ENCODE results near the gene LDLRAD4.

Gene LDLRAD4

DNA sequence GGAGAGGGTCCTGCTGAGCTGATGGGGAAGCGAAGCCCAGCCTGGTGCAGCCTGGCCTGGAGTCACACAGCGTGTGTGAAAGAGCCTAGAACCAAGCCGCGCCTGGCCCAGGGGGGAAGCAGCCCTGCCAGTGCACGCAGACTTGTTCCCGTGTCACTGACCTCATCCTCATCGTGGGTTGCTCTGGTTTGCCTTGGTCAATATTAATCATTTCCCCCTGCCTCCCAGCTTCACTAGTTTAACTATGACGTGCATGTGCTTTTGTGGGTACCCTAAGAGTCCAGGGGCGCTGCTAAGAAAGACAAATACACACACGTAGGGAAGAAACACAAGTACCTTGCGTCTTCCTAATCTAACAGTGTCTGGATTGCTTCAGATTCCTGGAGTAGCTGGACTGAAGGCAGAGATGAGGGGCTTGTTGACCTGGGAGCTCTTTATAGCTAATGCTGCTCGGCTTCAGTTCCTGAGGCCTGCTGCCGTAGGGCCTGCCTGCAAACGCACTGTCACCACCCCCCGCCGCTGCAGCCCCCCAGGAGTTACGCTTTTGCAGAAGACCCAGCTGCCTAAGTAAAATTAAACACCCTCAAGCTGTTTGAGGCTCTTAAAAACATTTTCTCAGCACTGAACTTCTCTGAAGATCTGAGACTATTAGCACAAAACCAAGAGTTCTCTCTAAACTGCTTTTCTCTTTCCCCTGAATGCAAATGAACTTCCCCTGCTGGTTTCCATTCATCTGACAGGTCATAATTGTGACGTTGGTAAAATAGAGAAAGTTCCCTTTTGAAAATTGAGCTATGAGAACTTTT is 348.6 kb downstream of the LDLRAD4 start:
- peak in 1 of 2 donors; percentile 29 for DNase-seq

GRCh38 chr18:13568443-13569392 is 350.2 kb downstream of the LDLRAD4 start:
- peak; percentile 42 to 44 for DNase-seq

DNA sequence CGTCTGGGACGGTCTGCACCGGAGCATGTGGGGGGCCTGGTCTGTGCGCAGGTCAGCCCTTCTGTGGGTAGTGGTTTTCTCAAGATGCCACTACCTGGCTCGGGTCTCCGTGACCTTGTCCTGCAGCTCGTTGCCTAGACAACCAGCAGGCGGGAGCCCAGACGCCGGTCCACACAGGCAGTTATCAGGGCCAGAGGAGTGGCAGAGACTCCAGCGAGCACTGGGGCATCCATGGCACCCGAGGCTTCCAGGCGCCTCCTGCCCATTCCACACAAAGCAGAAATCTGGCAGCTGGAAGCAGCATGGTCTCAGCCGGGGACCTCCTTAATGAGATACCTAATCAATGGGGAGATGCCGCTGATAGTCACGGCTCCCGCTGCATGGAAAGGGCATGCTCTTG is 351.7 kb downstream of the LDLRAD4 start:
- DNase-seq, result no peak

- DNase-seq, result no peak
These were observed 352.4 kb downstream of the LDLRAD4 start for GRCh38 chr18:13570856-13571495.

DNA sequence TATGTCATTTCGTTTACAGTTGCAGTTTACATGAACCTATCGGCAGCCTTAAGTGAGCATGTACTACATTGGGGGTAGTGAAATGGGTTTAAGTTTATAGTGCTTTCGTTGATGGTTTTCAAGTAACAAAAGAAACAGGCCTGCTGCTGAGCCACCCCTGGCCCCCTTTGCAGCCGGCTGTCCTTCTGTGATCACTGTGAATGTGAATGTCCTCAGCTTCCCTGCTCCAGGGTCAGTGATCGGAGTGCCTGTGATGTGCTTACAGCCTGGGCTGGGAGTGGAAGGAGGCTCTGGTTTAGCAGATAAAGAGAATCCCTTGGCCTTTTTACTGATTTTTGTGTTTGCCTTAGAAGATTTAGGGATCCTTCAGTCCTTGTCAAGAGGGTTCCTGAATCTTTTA is 353.6 kb downstream of the LDLRAD4 start:
- no peak for DNase-seq

- no peak for DNase-seq
These were observed 354.2 kb downstream of the LDLRAD4 start for GRCh38 chr18:13572721-13573120.

DNA sequence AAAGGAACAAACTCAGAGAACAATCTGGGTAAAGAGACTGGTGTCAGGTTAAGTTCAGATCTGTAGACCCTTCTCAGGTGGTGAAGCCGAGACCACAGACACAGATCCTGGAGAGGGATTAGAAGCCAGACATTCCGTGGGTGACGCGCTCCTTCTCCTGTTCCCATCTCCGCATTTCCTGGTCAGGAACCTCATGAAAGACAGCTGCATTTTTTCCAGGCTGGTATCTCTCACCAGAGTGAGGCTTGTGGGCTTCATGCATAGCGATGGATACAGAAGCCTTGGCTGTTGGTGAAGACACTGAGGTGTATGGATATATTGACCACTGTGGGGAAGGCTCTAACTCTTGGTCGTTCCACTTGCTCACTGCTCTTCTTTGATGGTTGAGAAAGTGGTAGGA is 355.2 kb downstream of the LDLRAD4 start:
- DNase-seq, result no peak

DNA sequence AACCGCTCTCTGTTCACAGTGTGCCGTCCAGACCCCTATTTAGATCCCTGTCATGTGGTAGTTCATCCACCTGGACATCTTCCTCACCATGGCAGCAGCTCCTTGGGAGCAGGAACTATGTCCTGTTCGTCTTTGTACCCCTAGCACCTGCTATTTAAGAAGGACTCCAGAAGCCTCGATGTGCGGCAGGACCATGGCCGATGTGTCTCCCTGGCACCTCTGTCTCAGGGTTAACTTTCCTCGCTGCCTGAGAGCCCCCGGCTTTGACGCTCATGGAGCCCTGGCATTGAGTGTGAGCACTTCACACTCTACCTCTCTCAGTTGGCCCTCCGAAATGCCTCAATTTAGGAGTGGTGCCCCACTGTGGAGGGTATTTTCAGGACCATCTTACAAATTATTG is 355.8 kb downstream of the LDLRAD4 start:
- no peak for DNase-seq

GRCh38 chr18:13574761-13575160 is 356.2 kb downstream of the LDLRAD4 start:
- no peak for DNase-seq

- DNase-seq, result no peak
These were observed 358.0 kb downstream of the LDLRAD4 start for GRCh38 chr18:13576598-13576997.

- peak in 1 of 2 donors; percentile 33 for DNase-seq
These were observed 358.6 kb downstream of the LDLRAD4 start for GRCh38 chr18:13577091-13577697.

DNA sequence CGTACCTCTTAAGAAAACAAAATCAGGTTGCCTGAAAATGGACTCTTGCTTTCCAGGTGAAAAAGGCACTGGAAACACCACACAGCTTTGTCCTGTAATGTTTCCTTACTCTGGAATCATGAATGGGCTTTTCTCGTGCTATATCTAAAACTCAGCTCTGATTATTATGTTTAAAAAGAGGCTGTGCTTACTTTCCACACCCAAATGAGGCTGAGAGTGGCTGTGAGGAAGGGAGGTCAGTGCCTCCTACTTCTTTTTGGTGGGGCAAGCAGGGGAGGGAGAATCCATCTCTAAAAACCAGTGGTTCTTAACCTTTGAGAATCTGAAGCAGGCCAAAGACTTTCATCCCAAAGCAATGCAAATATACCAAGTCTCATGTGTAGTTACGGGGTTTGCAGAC is 359.2 kb downstream of the LDLRAD4 start:
- no peak for DNase-seq

- DNase-seq, result no peak
These were observed 359.8 kb downstream of the LDLRAD4 start for GRCh38 chr18:13578400-13578799.

GRCh38 chr18:13579874-13580273 is 361.3 kb downstream of the LDLRAD4 start:
- DNase-seq, result no peak

DNA sequence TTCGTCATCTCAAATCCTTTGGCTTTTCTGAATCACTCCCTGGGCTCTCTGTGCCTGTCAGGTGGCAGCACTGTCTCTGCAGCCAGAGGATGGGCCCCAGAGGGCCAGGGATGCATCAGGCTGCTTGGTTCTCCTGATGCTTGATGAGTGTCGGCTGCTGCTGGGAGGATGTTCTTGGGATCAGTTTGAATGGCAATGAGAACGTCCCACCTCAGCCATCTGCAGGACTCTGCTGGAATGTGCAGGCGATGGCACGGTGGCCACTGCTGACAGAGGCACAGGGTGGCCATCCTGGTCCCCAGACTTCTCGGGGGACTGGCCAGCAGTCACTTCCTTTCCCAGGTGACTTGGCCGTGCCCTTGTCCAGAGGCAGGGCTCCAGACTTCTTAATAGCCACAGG is 361.8 kb downstream of the LDLRAD4 start:
- no peak for DNase-seq

DNA sequence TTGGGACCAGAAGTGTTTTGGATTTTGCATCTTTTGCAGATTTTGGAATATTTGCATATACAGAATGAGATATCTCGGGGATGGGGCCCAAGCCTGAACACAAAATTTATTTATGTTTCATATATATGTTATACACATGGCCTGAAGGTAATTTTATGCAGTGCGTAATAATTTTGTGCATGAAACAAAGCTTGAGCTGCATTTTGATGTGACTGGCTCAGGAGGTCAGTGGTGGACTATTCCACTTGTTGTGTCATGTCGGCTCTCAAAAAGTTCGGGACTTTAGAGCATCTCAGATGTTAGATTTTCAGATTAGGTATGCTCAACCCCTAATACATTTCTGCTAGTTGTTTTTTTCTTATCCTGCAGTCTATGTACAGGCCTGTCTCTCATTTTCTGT is 362.4 kb downstream of the LDLRAD4 start:
- no peak for DNase-seq

DNA sequence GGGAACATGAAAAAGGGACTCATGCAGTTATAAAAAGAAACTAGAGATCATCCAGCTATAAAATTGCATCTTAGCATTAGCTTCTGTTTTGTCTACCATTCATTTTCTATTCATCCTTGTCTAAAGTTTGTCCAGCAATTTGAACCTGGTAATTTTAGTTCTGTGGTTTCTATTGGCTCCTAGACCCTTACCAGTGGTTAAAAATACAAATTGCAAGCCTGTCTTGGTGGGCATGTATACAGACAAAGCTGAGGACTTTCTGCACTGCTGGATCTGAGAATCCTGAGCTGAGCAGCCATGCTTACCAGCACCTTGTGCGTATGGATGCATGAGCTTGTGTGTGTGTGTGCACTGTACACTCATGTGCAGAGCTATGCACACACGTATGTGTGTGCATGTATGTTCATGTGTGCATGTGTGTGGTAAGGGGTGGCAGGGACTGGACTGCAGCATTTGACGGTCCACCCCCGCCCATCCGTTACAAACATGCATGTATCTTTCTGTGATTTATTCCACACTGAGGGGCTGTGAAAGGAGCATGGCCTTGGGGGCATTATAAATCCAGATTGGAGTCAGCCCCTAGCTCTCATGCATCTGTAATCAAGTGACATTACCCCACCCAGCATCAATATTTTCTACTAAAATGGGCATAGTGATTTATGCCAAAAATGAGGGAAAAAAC is 363.1 kb downstream of the LDLRAD4 start:
- DNase-seq, result no peak

DNA sequence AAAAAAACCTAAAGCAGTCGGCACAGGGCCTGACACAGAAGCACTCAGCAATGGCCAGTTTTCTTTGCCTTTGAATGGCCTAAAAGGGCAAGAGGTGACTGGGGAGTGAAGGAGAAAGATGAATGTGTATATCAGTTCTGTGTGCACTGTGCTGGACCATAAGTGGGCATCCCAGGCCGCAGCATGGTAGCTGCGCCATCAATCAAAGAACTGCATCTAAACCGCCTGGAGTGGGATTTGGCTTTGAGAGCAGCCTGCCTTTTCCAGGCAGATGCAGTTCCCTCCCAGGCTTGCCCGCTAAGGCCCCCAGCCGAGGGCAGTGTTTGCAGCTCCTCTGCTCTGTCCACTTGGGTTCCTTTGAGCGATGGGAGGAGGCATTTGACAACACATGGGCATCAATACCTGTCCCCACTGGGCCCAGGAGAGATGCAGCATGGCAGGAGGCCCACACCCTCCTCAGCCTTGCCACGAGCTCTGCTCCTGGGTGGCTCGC is 363.7 kb downstream of the LDLRAD4 start:
- no peak for DNase-seq

- no peak for DNase-seq
These were observed 365.3 kb downstream of the LDLRAD4 start for GRCh38 chr18:13583576-13584550.

DNA sequence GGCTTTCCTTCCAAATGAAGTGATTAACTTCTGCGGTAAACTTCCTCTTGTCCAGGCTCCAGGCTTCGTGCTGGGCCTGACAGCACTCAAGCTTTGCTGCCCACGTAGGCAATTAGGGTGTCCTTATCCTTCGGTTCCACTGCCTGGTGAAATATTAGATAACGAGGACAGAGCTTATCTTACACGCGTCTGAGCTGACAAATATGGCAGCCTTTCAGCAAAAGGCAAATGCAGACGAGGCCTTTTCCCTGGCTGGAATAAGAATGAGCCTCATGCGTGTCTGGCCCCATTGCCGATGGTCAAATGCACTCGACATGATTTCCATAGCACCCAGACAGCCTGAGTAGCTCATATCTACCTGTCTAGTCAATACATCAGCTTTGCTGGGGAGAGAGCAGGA is 366.3 kb downstream of the LDLRAD4 start:
- DNase-seq, result no peak

Measured in stimulated activated CD4-positive, alpha-beta T cell treated with anti-CD3 and anti-CD28 coated beads, Interleukin-2, amount 100 ng/mL, for 48 hours (primary cell).